ENCODE measurements around the gene MCL1.

DNA sequence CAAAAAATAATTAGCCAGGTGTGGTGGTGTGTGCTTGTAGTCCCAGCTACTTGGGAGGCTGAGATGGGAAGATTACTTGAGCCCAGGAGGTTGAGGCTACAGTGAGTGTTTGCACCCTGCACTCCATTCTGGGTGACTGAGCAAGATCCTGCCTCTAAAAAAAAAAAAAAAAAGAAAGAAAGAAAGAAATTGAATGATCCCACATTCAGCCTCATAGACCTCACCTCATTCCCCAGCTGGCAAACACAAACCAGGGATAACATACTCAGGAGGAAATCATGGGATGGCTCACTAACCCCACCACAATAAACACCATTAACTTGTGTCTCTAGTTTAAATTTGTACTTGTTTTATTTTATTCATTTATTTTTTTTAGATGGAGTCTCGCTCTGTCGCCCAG, 41.5 kb upstream of the MCL1 start:
- TF ChIP-seq, protein P1, sequence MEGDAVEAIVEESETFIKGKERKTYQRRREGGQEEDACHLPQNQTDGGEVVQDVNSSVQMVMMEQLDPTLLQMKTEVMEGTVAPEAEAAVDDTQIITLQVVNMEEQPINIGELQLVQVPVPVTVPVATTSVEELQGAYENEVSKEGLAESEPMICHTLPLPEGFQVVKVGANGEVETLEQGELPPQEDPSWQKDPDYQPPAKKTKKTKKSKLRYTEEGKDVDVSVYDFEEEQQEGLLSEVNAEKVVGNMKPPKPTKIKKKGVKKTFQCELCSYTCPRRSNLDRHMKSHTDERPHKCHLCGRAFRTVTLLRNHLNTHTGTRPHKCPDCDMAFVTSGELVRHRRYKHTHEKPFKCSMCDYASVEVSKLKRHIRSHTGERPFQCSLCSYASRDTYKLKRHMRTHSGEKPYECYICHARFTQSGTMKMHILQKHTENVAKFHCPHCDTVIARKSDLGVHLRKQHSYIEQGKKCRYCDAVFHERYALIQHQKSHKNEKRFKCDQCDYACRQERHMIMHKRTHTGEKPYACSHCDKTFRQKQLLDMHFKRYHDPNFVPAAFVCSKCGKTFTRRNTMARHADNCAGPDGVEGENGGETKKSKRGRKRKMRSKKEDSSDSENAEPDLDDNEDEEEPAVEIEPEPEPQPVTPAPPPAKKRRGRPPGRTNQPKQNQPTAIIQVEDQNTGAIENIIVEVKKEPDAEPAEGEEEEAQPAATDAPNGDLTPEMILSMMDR (IDR thresholded peaks at IDR 0.05) = no peak
- no peak for TF ChIP-seq POLR2A (IDR thresholded peaks at IDR 0.05)
